Right lobe of liver (tissue), 6 donors: ENCODE measurements around the gene XPO6. TPM values are rescaled to one million over a fixed set of nuclear protein-coding genes. Genes with fewer than 3 reads are reported as not detected.
A peak's percentile ranks its signal among the peaks of the same experiment; 100 is the strongest.

Experiments
- ATAC-seq, 4 donors: fragments of 200-7000 bp; cut with Tn5 transposase; one replicate each; pipeline ENCODE4 v1.9.1; 2020; ENCODE audit warnings: mild to moderate bottlenecking in 4 of 4, moderate library complexity in 4 of 4
- DNase-seq, 3 donors: peaks; one replicate each; pipeline ENCODE4 v3.0.0-alpha.2; 2020
- H3K27ac ChIP-seq, 3 donors: fragments of 200-600 bp; one replicate each; pipeline ENCODE4 v1.8.0; 2022
- H3K27me3 ChIP-seq, 2 donors: fragments of 200-600 bp; one replicate each; pipeline ENCODE4 v1.8.0; 2022
- H3K36me3 ChIP-seq, 4 donors: fragments of 200-600 bp; sonication (generic) in 1 of 4; one replicate each; pipeline versions ENCODE4 v1.5.1 to v1.8.0; 2017 to 2022; ENCODE audit warnings: control low read depth in 1 of 4
- H3K4me1 ChIP-seq, 4 donors: fragments of 200-600 bp; sonication (generic) in 1 of 4; one replicate each; pipeline versions ENCODE4 v1.5.1 to v1.8.0; 2017 to 2022; ENCODE audit warnings: control low read depth in 1 of 4
- H3K4me3 ChIP-seq, 3 donors: fragments of 200-600 bp; one replicate each; pipeline ENCODE4 v1.8.0; 2022
- H3K9me3 ChIP-seq, 4 donors: fragments of 200-600 bp; sonication (generic) in 1 of 4; one replicate each; pipeline versions ENCODE4 v1.5.1 to v1.8.0; 2017 to 2022; ENCODE audit warnings: control low read depth in 1 of 4
- POLR2A ChIP-seq: fragments of 450-650 bp; IDR thresholded peaks from one replicate; pipeline ENCODE4 v1.6.1; 2017; ENCODE audit warnings: antibody characterized with exemption, mild to moderate bottlenecking
- WGBS: methylation state at CpG from one replicate; pipeline ENCODE4 v1.1.6; 2018; ENCODE audit warnings: low coverage, low lambda C conversion rate; ENCODE audit not compliant: insufficient coverage; ENCODE audit errors: missing lambda C conversion rate; 5-methylcytosine and 5-hydroxymethylcytosine counted together
- intact Hi-C, 2 donors: fragments of 100-400 bp; cut with DNase I; formaldehyde crosslinking; loops; one replicate each; pipeline versions ENCODE4 v1.11.2 to v1.14.1; 2022
- total RNA-seq, 6 experiments: library from RNA; depleted of rRNA in 2 of 6; stranded (reverse); fragments of >200 nt in 2 of 6; fragmentation: NEBNext Ultra II Directional in 3 of 6; extraction: Animal tissue kit (Norgen Biotek cat#: 25700) in 3 of 6; gene quantifications; one replicate each; pipeline versions ENCODE4 v1.1.0 to v1.2.4, GENCODE V29; 2016 to 2023
- TF ChIP-seq, protein P1 (sequence below), 4 donors: fragments of 200-600 bp in 3 of 4; fragments of 450-650 bp in 1 of 4; IDR thresholded peaks; one replicate each; pipeline versions ENCODE4 v1.5.1 to v1.8.0; 2016 to 2022; ENCODE audit warnings: antibody characterized with exemption in 4 of 4, mild to moderate bottlenecking in 2 of 4
- donor health status: DM: no; HTN: yes; CAD: no.
- donor health status: DM: no; HTN: no; CAD: no.
- donor health status: DM: no; HTN: no; CAD: no.
- donor health status: DM: no; HTN: yes; CAD: no.
- donor health status: DM: no; HTN: yes; CAD: no.

The XPO6 gene
- total RNA-seq, 6 experiments from 2014 or later, result 41.8 to 62.1 (median 51.3) TPM

DNA sequence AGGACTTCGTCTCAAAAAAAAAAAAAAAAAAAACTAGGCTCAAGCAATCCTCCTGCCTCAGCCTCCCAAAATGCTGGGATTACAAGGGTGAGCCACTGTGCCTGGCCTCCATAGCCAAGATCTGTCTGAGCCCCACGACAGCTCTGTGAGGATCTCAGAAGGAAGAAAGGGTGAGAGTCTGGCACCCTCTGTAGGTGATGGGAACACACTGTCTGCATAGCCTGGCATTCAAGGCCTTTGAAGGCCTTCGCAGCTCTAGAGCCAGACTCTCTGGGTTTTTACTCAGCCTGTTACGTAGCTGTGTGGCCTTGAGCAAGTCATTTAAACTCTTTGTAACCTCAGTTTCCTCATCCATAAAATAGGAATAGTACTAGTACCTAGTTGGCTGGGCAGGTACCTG, 6.3 kb upstream of the XPO6 start:
- peak; percentile 67 to 86 (median 80) for ATAC-seq
- no peaks in the 10 kb centered on the region for H3K4me1 ChIP-seq
- no peak for DNase-seq
- TF ChIP-seq, protein P1, sequence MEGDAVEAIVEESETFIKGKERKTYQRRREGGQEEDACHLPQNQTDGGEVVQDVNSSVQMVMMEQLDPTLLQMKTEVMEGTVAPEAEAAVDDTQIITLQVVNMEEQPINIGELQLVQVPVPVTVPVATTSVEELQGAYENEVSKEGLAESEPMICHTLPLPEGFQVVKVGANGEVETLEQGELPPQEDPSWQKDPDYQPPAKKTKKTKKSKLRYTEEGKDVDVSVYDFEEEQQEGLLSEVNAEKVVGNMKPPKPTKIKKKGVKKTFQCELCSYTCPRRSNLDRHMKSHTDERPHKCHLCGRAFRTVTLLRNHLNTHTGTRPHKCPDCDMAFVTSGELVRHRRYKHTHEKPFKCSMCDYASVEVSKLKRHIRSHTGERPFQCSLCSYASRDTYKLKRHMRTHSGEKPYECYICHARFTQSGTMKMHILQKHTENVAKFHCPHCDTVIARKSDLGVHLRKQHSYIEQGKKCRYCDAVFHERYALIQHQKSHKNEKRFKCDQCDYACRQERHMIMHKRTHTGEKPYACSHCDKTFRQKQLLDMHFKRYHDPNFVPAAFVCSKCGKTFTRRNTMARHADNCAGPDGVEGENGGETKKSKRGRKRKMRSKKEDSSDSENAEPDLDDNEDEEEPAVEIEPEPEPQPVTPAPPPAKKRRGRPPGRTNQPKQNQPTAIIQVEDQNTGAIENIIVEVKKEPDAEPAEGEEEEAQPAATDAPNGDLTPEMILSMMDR (IDR thresholded peaks at IDR 0.05), result peak; percentile 30 to 45 (median 35)
- no peak for TF ChIP-seq POLR2A
- no peaks in the 10 kb centered on the region for H3K27me3 ChIP-seq
- H3K36me3 ChIP-seq, result no peaks in the 10 kb centered on the region
- intact Hi-C loops, result no loop called here
- H3K9me3 ChIP-seq, result no peaks in the 10 kb centered on the region
- WGBS, result 44% methylated on average over 3 of the region's 4 CpGs
- H3K4me3 ChIP-seq, result no peak overlapping the region
- no peak overlapping the region for H3K27ac ChIP-seq

DNA sequence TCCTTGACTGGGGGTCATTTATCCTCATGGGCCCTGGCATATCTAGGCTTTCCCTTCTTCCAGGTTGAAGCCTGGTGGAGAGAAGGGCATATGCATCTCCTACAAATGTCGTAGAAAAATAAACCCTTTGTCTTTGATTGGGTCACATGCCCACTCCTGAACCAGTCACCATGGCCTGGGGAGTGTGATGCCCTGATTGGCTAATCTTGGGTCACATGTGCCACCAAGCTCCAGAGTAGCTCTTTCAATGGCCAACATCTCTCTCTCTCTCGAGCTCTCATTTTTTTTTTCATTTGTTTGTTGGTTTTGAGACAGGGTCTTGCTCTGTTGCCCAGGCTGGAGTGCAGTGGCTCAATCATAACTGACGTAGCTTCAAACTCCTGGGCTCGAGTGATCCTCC, 5.6 kb upstream of the XPO6 start:
- no peak for TF ChIP-seq POLR2A
- TF ChIP-seq, protein P1 (IDR thresholded peaks at IDR 0.05), result no peak

DNA sequence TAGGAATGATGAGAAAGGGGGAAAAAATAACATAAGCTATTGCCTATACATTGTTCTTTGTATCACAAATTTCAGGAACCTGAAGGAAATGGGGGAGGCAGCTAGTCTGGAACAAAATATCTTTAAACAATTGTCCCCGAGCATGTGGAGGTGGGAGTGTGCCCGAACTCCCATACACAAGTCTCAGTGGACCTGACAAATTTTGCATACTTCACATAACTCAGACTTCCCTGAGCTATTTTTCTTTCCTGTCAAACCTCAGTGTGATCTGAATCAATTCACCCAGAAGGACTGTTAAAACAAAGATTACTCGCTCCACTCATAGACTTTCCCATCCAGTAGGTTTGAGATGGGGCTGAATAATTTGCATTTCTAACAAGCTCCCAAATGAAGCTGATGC, 1.6 kb upstream of the XPO6 start:
- no peak for DNase-seq
- Histone ChIP-seq H3K27ac (no peak overlapping the region), H3K4me1 (peaks cover 0 to 9% (median 2%) of the 10 kb centered on the region in 4 donors), H3K36me3 (peaks cover 0 to 9% (median 0%) of the 10 kb centered on the region in 4 donors), H3K9me3 (no peaks in the 10 kb centered on the region), H3K4me3 (no peak overlapping the region), H3K27me3 (no peaks in the 10 kb centered on the region)
- intact Hi-C loops, result no loop called here
- WGBS, result 83% methylated on average over 2 of the region's 3 CpGs
- TF ChIP-seq POLR2A, result no peak
- TF ChIP-seq, protein P1 (IDR thresholded peaks at IDR 0.05), result no peak
- no peak for ATAC-seq

More for the DNA sequence above, 5.6 kb upstream of the XPO6 start:
- Histone ChIP-seq H3K27me3 (no peaks in the 10 kb centered on the region), H3K4me3 (no peak overlapping the region), H3K9me3 (no peaks in the 10 kb centered on the region), H3K27ac (no peak overlapping the region), H3K36me3 (no peaks in the 10 kb centered on the region), H3K4me1 (peaks cover 0 to 1% (median 0%) of the 10 kb centered on the region in 4 donors)
- WGBS, result 93% methylated on average over 3 of the region's 4 CpGs
- intact Hi-C loops, result no loop called here
- DNase-seq (no peak), ATAC-seq (no peak)

DNA sequence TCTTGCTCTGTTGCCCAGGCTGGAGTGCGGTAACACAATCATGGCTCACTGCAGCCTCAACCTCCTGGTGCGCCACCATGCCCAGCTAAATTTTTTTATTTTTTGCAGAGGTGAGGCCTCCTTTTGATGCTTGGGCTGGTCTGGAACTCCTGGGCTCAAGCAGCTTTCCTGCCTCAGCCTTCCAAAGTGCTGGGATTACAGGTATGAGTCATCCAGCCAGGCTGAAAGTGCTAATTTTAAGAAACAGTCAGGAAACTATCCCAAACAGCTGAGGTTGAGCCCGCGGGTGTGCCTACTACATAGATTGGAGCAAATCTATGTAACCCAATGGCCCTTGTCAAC, 738 bp upstream of the XPO6 start:
- Histone ChIP-seq H3K4me1 (peaks cover 0 to 9% (median 2%) of the 10 kb centered on the region in 4 donors), H3K4me3 (peak overlapping the region; percentile 85 to 92 (median 89)), H3K9me3 (no peaks in the 10 kb centered on the region), H3K27ac (no peak overlapping the region), H3K27me3 (no peaks in the 10 kb centered on the region), H3K36me3 (peaks cover 0 to 9% (median 0%) of the 10 kb centered on the region in 4 donors)
- 88% methylated on average over 3 of the region's 4 CpGs for WGBS
- TF ChIP-seq POLR2A, result no peak
- TF ChIP-seq, protein P1 (IDR thresholded peaks at IDR 0.05), result no peak
- ATAC-seq (no peak), DNase-seq (no peak)
- intact Hi-C loops, result no loop called here
